ENCODE data around the gene KIF23.

GRCh38 chr15:69436951-69437350, 22.8 kb downstream of the KIF23 start:
- TF ChIP-seq CTCF (IDR thresholded peaks at IDR 0.05) (no peak), EP300 (IDR thresholded peaks at IDR 0.05; ENCODE audit: borderline replicate concordance in 1 of 2, low read depth in 1 of 2, low read length in 1 of 2) (no peak), USF2 (IDR thresholded peaks at IDR 0.05; ENCODE audit: borderline replicate concordance, low read depth, low read length) (no peak), REST (IDR thresholded peaks at IDR 0.05; ENCODE audit: low read depth, low read length) (no peak), GATA2 (CRISPR knock-in tag; IDR thresholded peaks at IDR 0.05) (no peak), TAF1 (IDR thresholded peaks at IDR 0.05; ENCODE audit: borderline replicate concordance, low read depth, low read length) (no peak)
